ENCODE measurements around the gene GPR61.

GPR61 gene, protein sequence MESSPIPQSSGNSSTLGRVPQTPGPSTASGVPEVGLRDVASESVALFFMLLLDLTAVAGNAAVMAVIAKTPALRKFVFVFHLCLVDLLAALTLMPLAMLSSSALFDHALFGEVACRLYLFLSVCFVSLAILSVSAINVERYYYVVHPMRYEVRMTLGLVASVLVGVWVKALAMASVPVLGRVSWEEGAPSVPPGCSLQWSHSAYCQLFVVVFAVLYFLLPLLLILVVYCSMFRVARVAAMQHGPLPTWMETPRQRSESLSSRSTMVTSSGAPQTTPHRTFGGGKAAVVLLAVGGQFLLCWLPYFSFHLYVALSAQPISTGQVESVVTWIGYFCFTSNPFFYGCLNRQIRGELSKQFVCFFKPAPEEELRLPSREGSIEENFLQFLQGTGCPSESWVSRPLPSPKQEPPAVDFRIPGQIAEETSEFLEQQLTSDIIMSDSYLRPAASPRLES

DNA sequence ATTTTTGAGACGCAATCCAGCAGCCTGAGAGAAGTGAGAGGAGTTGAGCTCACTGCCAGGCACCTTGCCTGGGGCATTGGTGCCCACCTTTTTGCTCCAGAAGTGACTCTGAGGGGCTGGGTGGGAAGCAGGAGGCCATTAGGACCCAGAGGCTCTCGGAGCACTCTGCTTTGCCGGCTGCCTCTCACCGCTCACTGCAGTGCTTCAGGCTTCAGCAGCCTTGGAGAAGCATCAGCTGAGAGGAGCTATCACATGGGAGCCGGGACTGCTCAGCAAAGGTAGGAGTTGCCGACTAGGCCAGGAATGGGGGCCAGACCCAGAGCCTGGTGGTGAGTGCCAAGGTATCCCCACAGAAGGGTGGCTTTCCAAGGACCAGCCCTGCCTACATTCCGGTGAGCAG is at the start of gene GPR61:
TSS of gene GPR61 (plus strand) at position 197 of the 400 bp plus-strand sequence. CDS start 3,151 bp downstream, outside the sequence.
- no peak for DNase-seq (ENCODE audit: low spot score)

DNA sequence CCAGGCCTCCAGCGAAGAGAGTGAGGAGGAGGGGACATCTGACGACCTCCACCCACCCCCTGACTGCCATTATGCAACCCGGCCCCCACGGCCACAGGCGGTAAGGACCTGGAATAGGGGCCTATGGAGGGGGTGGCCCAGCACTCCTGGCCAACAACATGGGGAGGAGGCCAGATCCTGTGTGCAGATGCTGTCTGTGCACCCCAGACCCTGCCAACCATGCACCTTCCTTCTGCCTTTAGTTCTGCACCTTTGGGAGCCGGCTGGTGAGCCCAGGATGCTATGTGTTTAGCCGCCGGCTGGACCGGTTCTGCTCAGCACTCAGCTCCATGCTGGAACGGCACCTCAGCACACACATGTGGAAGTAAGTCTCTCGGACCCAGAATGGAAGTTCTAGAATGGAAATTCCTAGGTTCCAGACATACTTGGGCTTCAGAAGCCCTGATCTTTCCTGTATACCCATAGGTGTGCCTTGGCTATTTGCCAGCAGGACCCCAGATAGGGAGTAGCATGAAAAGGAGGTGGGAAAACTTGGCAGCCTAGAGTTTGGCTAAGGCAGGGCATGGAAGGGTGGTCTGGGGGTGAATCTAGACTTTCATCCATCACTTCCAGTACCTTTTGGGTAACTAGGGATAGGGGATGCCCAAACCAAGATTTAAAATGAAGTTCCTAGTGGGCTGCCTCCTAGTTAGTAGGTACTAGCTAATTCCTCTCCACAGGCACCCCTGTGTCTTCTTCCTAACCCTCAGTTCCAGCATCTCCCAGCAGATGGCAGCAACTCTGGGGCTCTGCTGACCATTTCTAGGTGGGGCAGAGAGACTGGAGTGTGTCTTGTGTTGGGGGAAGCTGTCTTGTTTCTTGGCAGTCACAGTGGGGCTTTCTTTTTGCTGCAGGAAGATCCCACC is 49.4 kb upstream of the GPR61 start:
- DNase-seq (ENCODE audit: low spot score): peak; percentile 81

DNA sequence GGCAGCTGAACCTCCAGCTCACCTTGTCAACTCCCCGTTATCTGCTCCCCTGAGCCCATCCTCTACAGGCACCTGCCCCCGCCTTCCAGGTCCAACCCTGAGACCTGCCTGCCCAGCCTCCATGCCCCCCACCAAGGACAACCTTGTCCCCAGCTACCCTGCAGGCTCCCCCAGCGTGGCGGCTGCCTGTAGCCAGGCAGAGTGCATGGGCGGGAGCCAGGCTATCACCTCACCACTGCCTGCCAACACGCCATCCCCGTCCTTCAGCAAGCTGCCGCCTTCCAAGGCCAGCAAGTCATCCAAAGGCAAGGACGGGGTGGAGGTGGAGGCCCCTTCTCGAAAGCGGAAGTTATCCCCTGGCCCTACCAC is 48.8 kb upstream of the GPR61 start:
- DNase-seq (ENCODE audit: low spot score): no peak

DNA sequence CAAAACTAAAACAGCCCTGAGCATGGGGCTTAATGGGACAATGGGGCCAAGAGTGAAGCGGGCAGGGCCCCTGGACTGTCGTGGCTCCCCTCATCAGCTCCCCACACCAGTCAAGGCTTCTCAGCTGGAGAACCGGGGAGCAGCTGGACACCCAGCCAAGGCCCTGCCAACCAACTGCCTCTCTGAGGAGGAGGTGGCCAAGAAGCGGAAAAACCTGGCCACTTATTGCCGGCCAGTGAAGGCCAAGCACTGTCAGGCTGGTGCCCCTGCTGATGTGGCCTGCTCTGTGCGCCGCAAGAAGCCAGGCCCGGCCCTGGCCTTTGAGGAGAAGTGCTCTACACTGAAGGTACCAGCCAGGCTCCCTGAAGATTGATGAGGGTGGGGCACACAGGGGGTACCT is 48.3 kb upstream of the GPR61 start:
- DNase-seq (ENCODE audit: low spot score): no peak

DNA sequence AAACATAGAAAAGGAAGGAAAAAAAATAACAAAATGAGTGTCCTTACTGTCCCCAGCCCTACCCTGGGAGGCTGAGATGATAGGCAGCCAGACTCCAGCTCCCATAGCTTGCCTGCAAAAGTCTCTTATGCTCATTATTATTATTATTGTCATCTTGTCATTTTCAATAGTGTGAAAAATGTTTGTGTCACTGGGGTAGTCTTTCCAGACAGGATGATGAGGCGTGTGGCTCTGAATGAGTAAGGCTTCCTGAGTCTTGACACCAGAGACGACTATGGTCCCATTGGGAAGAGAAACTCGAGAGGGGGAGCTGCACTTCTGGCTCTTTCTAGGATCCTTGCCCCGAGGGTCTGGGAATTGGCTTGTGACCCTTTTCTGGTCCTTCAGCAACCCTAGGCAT is 46.9 kb upstream of the GPR61 start:
- DNase-seq (ENCODE audit: low spot score): no peak

DNA sequence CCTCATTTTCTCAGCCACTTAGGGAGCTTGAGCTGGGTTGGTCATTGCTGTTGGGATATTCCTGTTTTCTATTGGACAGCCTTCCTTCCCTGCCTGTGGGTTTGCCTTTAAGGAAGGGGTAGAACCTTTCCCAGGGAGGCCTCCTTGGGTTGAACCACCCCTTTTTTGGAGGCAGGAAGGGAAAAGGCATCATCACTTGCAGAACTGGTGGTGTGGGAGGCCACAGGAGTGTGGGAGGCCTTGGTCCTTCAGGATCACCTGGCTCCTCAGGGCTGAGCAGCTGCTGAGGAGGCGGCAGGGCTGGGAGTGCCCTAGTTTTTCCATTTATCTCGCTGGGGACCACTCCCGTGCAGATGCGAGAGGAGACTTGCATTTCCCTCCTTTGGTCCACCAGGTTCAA is 46.4 kb upstream of the GPR61 start:
- DNase-seq (ENCODE audit: low spot score): no peak

DNA sequence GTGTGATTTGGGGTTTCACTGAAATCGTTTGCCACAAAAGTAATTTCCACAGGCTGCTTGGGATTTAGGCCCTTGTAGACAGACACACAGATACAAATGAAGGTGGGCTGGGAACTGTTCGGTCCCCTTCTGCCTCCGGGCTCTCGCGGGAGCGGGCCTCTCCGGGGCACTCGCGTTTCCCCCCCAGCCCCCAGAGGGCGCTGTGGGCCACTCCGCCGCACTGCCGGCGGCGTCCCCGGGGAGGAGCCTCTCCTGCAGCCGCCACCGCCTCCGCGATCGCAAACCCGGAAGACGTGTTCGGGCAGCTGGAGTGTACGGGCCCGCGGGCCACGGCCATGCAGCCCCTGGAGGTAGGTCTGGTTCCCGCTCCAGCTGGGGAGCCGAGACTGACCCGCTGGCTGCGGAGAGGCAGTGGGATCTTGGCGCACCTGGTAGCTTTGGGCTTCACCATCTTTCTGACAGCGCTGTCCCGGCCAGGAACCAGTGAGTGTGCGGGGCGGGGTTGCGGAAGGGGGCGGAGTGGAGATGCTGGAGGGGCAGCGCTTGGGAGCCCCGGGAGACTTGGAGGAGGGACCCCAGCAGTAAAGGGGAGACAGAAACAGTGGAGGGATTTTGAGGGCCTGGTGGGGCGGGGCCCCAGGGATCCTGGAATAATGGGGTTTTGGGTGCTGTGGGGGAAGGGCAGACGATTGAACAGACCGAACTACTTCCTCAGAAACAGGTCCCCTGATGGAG is 45.7 kb upstream of the GPR61 start, which contains the start of gene CYB561D1:
TSS of gene CYB561D1 (plus strand) at position 290 of the 735 bp plus-strand sequence. CDS start at position 336, 46 bp downstream.
- peak; percentile 88 for DNase-seq (ENCODE audit: low spot score)

DNA sequence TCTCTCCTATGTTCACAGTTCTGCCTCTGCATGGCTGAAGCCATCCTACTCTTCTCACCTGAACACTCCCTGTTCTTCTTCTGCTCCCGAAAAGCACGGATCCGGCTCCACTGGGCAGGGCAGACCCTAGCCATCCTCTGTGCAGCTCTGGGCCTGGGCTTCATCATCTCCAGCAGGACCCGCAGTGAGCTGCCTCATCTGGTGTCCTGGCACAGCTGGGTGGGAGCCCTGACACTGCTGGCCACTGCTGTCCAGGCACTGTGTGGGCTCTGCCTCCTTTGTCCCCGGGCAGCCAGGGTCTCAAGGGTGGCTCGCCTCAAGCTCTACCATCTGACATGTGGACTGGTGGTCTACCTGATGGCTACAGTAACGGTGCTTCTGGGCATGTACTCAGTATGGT is 43.9 kb upstream of the GPR61 start:
- no peak for DNase-seq (ENCODE audit: low spot score)

DNA sequence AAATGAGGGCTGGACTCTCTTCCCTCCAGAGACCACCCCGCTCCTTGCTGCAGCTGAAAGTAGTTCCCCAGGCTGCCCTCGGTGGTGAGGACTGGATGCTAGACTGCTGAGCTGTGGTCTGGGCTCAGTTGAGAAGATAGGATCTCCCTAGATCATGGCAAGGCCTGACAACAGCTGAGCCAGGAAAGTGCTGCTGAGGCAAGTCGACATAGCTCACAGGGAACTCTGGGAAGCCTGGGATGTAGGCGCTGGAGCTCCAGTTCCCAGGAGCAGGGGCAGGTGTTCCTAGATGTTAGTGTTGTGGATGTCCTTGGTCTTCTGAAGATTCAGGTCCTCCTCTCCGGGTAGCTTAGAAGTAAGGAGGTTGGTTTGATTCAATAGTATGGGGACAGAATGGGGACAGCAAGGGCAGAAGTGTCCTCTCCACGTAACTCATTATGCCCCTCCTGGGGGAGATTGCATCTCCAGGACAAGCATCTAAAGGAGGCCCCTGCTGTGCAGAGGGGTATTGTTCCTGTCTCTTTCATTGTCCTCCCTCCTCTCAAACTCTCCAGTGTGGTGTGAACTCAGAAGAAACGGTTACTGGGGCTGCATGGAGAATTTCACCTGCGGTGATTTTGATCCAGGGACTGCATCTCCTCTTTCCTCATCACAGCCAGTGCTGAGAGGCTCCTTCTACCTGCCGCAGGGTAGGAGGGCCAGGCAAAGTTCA is 42.1 kb upstream of the GPR61 start:
- no peak for DNase-seq (ENCODE audit: low spot score)

DNA sequence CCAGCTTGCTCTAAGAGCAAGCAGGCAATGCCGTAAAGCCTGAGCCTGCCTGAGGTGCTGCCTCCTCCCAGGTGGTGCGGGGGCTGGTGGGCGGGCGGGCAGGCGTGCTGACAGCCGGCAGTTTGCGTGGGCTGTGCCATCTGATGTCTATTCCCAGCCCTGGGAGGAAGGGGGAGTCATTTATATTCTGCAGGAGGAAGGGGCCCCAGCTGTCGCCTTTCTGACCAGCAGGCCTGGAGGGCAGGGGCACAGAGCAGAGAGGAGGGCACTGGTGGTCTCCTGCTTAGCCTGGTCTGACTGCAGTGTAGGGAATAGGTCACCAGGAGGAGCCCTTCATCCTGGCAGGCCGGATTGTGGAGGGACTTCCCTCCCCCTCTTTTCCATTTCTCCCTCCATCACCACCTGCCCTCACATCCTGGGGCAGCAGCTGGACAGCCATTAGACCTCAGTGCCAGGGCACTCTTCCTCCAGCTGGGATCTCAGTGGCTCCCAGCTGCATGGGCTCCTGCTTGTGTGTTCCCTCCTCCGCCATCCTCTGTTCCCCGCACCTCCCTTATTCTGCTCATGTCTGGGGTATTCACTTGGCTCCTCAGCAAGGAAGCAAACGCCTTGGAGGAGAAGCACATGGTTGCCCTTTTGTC is 41.4 kb upstream of the GPR61 start:
- peak; percentile 64 for DNase-seq (ENCODE audit: low spot score)

DNA sequence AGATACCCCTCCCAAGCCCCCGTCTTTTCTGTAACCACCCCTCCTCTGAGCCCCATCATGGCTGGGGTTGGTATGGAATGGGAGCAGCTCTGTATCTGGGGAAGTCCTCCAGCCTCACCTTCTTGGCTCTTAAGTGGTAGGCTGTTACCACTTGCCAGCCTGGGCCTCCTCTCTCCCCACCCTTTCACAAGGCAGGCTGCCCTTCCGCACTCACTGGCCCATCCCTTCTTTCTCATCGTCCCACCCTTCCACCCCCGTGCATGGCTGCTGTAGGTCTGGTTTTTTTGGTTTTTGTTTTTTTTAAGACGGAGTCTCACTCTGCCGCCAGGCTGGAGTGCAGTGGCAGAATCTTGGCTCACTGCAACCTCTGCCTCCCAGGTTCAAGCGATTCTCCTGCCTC is 40.6 kb upstream of the GPR61 start:
- DNase-seq (ENCODE audit: low spot score): no peak

DNA sequence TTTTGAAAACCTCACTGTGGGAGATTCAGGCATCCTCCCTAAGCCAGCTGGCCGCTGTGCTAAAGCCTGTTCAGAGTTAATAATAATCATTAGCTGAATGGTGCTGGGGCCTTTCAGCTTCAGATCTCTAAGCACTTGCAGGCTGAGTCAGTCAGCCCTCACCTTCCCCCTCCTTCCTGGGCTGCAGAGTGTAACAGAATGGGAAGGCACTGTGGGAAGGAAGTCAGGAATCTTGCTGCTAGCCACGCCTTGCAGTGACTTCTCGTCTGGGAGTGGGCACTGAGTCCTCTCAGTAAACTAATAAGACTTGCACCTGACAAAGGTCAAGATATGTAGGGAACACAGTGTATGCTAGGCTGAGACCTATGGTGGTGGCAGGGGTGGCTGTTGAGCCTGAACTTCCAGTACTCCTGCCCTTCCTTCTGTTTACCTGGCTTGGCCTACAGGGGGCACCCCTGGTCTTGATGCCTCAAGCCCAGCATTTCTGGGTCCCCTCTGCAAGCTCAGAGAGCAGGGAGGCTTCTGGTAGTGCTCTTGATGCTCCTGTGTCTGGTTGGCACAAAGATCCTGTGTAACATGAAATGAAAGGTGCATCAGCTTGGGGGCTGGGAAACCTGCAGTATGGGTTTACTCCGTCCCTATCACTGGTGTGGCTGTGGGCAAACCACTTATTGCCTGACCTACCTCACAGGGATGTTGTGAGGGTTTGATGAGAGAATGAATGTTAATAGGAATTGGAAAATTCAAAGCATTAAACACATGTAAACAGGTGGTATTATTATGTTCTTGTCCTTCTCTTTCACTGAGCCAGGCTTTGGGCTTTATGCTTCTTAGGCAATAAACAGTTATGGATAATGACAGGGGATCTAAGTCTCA is 39.8 kb upstream of the GPR61 start:
- peak; percentile 44 for DNase-seq (ENCODE audit: low spot score)

DNA sequence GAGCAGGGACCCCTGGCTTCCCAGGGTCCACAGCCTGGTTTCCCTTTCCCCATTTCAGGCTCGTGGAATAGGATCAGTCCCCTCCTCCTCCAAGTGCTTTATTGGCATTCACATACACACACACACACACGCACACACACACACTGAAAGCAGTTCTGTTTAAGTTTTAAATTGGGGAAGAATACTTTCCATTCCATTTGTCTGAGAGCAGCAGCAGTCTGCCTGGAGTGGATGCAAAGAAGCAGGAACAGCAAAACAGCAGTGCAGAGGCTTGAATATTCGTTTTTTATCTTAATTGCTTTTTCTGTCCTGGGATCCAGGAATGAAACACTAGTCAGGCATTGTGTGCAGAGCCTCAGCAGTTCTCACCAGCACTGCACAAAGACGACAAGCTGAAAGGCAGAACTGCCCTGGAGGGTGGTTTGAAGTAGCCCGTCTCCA is 38.7 kb upstream of the GPR61 start:
- DNase-seq (ENCODE audit: low spot score): no peak

DNA sequence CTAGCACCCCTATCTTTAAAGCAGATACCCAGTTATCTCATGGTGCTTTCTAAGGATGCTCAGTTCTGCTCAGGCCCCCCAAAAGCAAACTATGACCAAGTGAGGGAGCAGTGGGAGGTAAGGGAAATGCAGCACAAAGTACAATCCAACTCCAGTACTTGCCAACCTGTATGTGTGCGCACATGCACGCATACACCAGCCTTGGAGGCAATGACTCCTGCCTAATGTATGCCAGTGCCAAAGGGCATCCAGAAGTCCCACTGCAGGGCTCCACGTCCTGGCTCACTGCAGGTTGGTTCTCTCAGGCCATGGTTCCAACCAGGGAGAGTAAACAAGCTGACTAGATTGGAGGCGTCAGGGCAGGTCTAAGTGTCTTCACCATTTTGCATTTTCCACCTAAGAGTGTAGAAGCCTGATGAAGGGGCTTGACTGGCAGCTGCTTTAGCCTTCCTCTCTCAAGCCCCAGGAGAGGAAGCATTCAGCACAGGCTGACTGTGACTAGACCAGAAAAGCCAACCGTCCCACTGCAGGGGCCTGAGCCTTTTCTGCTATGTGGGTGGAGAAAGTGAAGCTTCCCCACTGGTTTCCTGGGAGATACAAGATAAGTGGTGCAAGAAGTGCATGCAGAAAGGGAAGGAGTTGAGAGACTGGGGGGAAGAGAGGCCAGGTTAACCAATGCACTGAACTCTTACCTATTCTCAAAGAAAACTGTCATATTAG is 37.9 kb upstream of the GPR61 start:
- no peak for DNase-seq (ENCODE audit: low spot score)

DNA sequence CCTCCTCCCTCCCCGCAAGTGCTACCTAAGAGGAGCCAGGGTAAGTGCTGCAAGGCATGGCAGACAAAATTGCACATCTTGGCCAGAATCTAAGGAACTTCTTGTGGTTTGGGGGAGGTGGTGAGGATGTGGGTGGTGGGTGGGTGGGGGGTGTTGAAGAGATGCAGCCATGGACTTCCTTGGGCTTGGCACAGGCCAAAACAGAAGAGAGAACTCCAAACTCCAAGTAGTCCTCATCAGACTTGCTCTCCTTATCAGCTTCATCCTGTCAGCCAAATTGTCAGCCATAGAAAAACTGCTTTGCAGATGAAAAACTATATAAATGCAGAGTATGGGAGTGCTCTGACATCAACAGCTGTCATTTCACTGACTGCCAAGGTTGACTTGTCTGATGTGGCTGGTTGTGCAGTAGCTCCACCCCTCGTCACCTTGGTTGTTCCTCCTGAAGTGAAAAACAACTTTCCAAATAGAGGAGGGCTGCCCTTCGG is 37.3 kb upstream of the GPR61 start:
- no peak for DNase-seq (ENCODE audit: low spot score)

DNA sequence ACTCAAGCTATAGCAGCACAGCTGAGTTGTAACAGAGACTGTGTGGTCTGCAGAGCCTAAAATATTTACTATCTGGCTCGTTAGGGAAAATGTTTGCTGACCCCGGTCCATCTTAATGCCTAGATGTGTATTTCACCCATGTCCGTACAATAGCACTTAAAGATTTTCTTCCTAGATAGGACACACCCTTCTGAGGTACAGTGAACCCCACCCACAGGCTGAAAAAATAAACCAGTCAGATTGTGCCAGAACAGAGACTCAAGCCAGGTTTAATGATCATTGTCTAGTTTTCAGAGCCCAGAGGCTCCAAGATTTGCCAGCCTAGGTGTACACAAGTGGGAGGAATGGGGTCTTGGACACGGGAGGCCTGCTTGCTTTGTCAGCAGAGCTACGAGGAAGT is 35.7 kb upstream of the GPR61 start:
- DNase-seq (ENCODE audit: low spot score): no peak

DNA sequence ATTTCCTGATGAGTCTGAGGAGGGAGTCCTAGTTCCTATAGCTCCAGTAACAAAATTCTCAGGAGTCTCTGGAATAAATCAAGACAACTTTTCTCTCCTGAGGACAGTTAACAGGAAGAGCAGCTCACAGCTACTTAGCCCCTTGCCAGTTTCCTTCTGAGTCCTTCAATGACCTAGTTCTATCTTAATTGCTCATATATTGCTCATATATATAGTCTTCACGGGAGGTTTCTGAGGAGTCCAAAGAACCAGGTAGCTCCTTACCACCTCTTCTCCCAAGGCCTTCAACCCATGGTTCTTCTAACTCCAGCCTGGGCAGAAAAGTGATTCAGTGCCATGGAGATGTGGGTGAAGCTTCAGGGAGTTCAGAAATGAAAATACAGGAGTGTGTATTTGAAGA is 34.7 kb upstream of the GPR61 start:
- DNase-seq (ENCODE audit: low spot score): no peak

DNA sequence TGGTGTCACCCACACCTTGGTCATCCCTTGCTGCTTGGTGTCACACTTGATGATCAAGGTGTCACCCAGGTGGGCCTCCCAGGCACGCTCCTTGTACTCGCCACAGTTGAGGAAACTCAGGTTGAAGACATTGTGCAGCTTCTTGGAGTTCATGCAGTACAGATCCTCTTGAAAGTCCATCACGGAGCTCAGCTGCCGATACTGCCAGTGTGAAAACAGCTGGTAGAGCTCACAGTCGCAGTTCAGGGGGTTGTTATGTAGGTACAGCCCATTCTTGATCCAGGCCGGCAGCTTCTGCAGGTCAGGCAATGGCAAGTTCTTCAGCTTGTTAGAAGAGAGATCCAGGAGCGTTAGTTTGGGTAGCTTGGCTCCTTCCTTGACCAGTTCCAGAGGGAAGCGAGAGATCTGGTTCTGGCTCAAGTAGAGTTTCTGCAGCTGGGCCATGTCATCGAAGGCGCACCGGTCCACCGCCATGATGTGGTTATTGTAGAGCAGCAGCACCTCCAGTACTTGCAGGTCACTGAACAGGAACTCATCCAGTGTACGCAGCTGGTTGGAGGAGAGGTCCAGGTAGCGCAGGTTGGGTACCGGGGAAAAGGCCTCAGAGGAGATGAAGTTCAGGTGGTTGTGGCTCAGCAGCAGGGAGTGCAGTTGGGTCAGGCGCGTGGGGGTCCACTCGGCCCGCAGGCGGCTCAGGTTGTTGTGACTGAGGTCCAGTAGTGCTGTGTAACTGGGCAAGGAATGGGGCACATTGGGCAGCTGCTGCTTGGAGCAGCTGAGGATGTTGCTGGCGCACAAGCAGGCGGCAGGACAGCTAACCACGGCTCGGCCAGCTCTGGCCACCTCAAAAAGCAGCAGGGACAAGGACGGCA is 31.4 kb upstream of the GPR61 start:
- DNase-seq (ENCODE audit: low spot score): no peak
